Peyer's patch (tissue), 4 donors: ENCODE results near the gene SERTAD1. TPM values are rescaled to one million over a fixed set of nuclear protein-coding genes. Genes with fewer than 3 reads are reported as not detected.

Experiments used
- DNase-seq, 3 donors: peaks; one replicate each; pipeline ENCODE4 v3.0.0-alpha.2; 2017 to 2019
- H3K27ac ChIP-seq, 4 donors: fragments of 200-600 bp; sonication (generic); one replicate each; pipeline ENCODE4 v1.5.1; 2016 to 2019
- H3K27me3 ChIP-seq, 2 donors: fragments of 200-600 bp; sonication (generic); one replicate each; pipeline ENCODE4 v1.5.1; 2019
- H3K36me3 ChIP-seq, 3 donors: fragments of 200-600 bp; sonication (generic); one replicate each; pipeline ENCODE4 v1.5.1; 2016 to 2019
- H3K4me1 ChIP-seq, 4 donors: fragments of 200-600 bp; sonication (generic); one replicate each; pipeline ENCODE4 v1.5.1; 2016 to 2019
- H3K4me3 ChIP-seq, 4 donors: fragments of 200-600 bp; sonication (generic); 1 replicate in 3 of 4; 2 replicates in 1 of 4; pipeline ENCODE4 v1.5.1; 2016 to 2019; ENCODE audit warnings: mild to moderate bottlenecking in 1 of 4
- H3K9me3 ChIP-seq, 4 donors: fragments of 200-600 bp; sonication (generic); one replicate each; pipeline ENCODE4 v1.5.1; 2016 to 2019; ENCODE audit warnings: mild to moderate bottlenecking in 1 of 4
- CTCF ChIP-seq, 6 experiments: fragments of 450-650 bp in 4 of 6; fragments of 200-600 bp in 2 of 6; sonication (generic) in 1 of 6; IDR thresholded peaks; one replicate each; pipeline ENCODE4 v1.5.1; 2017 to 2019; ENCODE audit warnings: antibody characterized with exemption in 6 of 6, mild to moderate bottlenecking in 3 of 6, moderate library complexity in 1 of 6
- POLR2A ChIP-seq, 2 donors: fragments of 450-650 bp; IDR thresholded peaks; one replicate each; pipeline ENCODE4 v1.5.1; 2017; ENCODE audit warnings: antibody characterized with exemption in 2 of 2, mild to moderate bottlenecking in 2 of 2, moderate library complexity in 2 of 2
- total RNA-seq, 4 donors: library from RNA; depleted of rRNA; stranded (reverse); fragments of >200 nt; gene quantifications; one replicate each; pipeline ENCODE4 v1.1.0, GENCODE V29; 2016

Gene SERTAD1
- total RNA-seq, 4 donors from 2014 or later, result 4.1 to 18.2 (median 11.6) TPM

- Histone ChIP-seq H3K4me3 (no peak overlapping the region), H3K9me3 (no peaks in the 10 kb centered on the region), H3K27me3 (no peaks in the 10 kb centered on the region), H3K36me3 (peaks cover 0 to 20% (median 0%) of the 10 kb centered on the region in 3 donors), H3K27ac (no peak overlapping the region), H3K4me1 (no peaks in the 10 kb centered on the region)
- DNase-seq, result no peak
- TF ChIP-seq POLR2A (IDR thresholded peaks at IDR 0.05) (no peak), CTCF (IDR thresholded peaks at IDR 0.05) (no peak)
Observed at GRCh38 chr19:40449506-40449905, 23.7 kb upstream of the SERTAD1 start.

GRCh38 chr19:40446263-40446784 lies 20.5 kb upstream of the SERTAD1 start:
- Histone ChIP-seq H3K27me3 (no peaks in the 10 kb centered on the region), H3K4me1 (peaks cover 0 to 14% (median 0%) of the 10 kb centered on the region in 4 donors), H3K36me3 (peaks cover 0 to 28% (median 0%) of the 10 kb centered on the region in 3 donors), H3K9me3 (no peaks in the 10 kb centered on the region), H3K4me3 (no peak overlapping the region), H3K27ac (no peak overlapping the region)
- no peak for DNase-seq
- TF ChIP-seq POLR2A (IDR thresholded peaks at IDR 0.05) (no peak), CTCF (IDR thresholded peaks at IDR 0.05) (no peak)

GRCh38 chr19:40445780-40446262 lies 20.0 kb upstream of the SERTAD1 start:
- H3K9me3 ChIP-seq, result no peaks in the 10 kb centered on the region
- H3K4me1 ChIP-seq, result peaks cover 0 to 15% (median 0%) of the 10 kb centered on the region in 4 donors
- TF ChIP-seq CTCF (IDR thresholded peaks at IDR 0.05), result no peak
- TF ChIP-seq POLR2A (IDR thresholded peaks at IDR 0.05), result no peak
- H3K27ac ChIP-seq, result no peak overlapping the region
- no peak overlapping the region for H3K4me3 ChIP-seq
- peaks cover 0 to 33% (median 0%) of the 10 kb centered on the region in 3 donors for H3K36me3 ChIP-seq
- no peaks in the 10 kb centered on the region for H3K27me3 ChIP-seq
- no peak for DNase-seq

- H3K4me1 ChIP-seq, result peaks cover 0 to 15% (median 0%) of the 10 kb centered on the region in 4 donors
- TF ChIP-seq CTCF (IDR thresholded peaks at IDR 0.05), result peak in 3 of 6 experiments; percentile 10 to 31 (median 11)
- no peak for TF ChIP-seq POLR2A (IDR thresholded peaks at IDR 0.05)
- DNase-seq, result no peak
- H3K36me3 ChIP-seq, result peaks cover 0 to 42% (median 0%) of the 10 kb centered on the region in 3 donors
- no peaks in the 10 kb centered on the region for H3K27me3 ChIP-seq
- H3K27ac ChIP-seq, result peak overlapping the region; percentile 95 to 99 (median 98)
- H3K9me3 ChIP-seq, result no peaks in the 10 kb centered on the region
- H3K4me3 ChIP-seq, result peak overlapping the region; percentile 85 to 97 (median 90)
Observed at GRCh38 chr19:40444825-40445312, 19.1 kb upstream of the SERTAD1 start.

GRCh38 chr19:40444000-40444824 lies 18.4 kb upstream of the SERTAD1 start, which contains the start of gene SERTAD3:
Gene SERTAD3 (minus strand): TSS chr19:40444335. CDS start chr19:40442080, 2,255 bp downstream.
- peaks cover 0 to 15% (median 0%) of the 10 kb centered on the region in 4 donors for H3K4me1 ChIP-seq
- DNase-seq, result peak; percentile 98 to 99 (median 99)
- H3K4me3 ChIP-seq, result peak within 1 kb of the TSS; percentile 85 to 97 (median 90)
- no peaks in the 10 kb centered on the region for H3K9me3 ChIP-seq
- H3K27me3 ChIP-seq, result no peaks in the 10 kb centered on the region
- peaks cover 0 to 36% (median 0%) of the 10 kb centered on the region in 3 donors for H3K36me3 ChIP-seq
- TF ChIP-seq CTCF (IDR thresholded peaks at IDR 0.05) (peak in 1 of 6 experiments; percentile 13), POLR2A (IDR thresholded peaks at IDR 0.05) (peak; percentile 95 to 99)
- H3K27ac ChIP-seq, result peak within 1 kb of the TSS; percentile 95 to 99 (median 98)
